BLaER1 (cell line): Measurements from ENCODE around the gene RAB11B.
"Not testable (repeated sequence)": the region's sequence is repeated elsewhere in the genome, so short reads cannot be mapped to it uniquely, and the experiment has no call there.

ENCODE experiments used
- H3K27ac ChIP-seq: shearing (Covaris generic); formaldehyde crosslinking; 2 replicates; pipeline ENCODE4 v1.8.1; 2022
- H3K27me3 ChIP-seq: shearing (Covaris generic); formaldehyde crosslinking; 2 replicates; pipeline ENCODE4 v1.8.1; 2022
- H3K36me3 ChIP-seq: shearing (Covaris generic); formaldehyde crosslinking; 2 replicates; pipeline ENCODE4 v1.8.1; 2022
- H3K4me1 ChIP-seq: shearing (Covaris generic); formaldehyde crosslinking; 2 replicates; pipeline ENCODE4 v1.8.1; 2022
- H3K4me2 ChIP-seq: shearing (Covaris generic); formaldehyde crosslinking; 2 replicates; pipeline ENCODE4 v1.8.1; 2022
- H3K4me3 ChIP-seq: shearing (Covaris generic); formaldehyde crosslinking; 2 replicates; pipeline ENCODE4 v1.8.1; 2022
- H3K9ac ChIP-seq: shearing (Covaris generic); formaldehyde crosslinking; 2 replicates; pipeline ENCODE4 v1.8.1; 2022
- H3K9me3 ChIP-seq: shearing (Covaris generic); formaldehyde crosslinking; 2 replicates; pipeline ENCODE4 v1.8.1; 2022
- H4K20me1 ChIP-seq: shearing (Covaris generic); formaldehyde crosslinking; 2 replicates; pipeline ENCODE4 v1.8.1; 2022
- Cebpa-rat ChIP-seq: shearing (Covaris generic); IDR thresholded peaks from 2 replicates; pipeline ENCODE4 v1.8.1; 2022

Gene RAB11B

DNA sequence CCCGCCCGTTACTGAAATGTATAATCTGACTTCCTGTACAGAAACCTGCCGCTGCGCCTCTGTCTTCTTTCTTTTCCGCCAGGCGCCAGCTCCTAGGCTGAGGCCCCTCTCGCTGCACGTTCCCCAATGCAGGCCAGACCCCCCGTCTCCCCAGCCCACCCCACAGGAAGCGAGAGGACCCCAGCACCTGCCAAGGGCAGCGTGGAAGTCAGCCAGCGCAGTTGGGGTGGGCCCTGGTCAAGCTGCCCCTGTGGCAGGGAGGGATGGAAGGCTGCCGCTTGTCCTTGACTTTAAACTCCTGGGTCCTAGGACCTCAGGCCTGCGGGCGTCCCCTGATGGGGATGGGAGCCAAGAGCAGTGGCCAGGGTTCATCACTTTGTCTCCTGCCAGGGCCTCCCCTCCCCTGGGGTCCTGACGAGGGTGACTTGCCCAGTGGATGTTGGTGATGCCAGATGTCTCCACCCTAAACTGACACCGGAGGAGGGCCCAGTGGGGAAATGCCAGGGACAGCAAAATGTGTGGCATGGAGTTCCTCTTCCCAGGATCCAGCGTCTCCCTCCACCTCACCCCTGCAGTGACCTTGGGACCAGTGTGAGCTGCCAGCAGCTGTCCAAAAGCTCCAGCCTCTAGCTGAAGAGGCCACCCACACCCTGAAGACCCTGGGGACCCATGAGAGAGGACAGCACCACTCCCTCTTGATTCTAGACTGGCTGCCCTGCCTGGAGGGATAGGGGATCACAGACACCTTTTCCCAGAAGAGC is 14.4 kb downstream of the RAB11B start:
- Histone ChIP-seq H3K9me3 (no peaks in the 10 kb centered on the region), H3K4me2 (no peak overlapping the region), H3K4me1 (no peaks in the 10 kb centered on the region), H3K27ac (no peak overlapping the region), H3K36me3 (peaks cover 57% of the 10 kb centered on the region), H4K20me1 (peaks cover 8% of the 10 kb centered on the region), H3K4me3 (no peak overlapping the region), H3K27me3 (no peaks in the 10 kb centered on the region), H3K9ac (no peak overlapping the region)
- no peak for TF ChIP-seq Cebpa-rat

DNA sequence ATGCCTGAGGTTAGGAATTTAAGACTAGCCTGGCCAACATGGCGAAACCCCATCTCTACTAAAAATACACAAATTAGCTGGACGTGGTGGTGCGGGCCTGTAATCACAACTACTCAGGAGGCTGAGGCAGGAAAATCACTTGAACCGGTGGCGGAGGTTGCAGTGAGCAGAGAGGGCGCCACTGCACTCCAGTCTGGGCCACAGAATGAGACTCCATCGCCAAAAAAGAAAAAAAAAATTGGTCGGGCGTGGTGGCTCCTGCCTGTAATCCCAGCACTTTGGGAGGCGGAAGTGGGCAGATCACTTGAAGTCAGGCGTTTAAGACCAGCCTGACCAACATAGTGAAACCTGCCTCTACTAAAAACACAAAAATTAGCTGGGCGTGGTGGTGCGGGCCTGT is 20.6 kb downstream of the RAB11B start:
- H3K27ac ChIP-seq, H3K9me3 ChIP-seq, H3K4me1 ChIP-seq, H3K4me2 ChIP-seq, H3K27me3 ChIP-seq, H4K20me1 ChIP-seq, H3K36me3 ChIP-seq, H3K9ac ChIP-seq, H3K4me3 ChIP-seq: not testable (repeated sequence)

DNA sequence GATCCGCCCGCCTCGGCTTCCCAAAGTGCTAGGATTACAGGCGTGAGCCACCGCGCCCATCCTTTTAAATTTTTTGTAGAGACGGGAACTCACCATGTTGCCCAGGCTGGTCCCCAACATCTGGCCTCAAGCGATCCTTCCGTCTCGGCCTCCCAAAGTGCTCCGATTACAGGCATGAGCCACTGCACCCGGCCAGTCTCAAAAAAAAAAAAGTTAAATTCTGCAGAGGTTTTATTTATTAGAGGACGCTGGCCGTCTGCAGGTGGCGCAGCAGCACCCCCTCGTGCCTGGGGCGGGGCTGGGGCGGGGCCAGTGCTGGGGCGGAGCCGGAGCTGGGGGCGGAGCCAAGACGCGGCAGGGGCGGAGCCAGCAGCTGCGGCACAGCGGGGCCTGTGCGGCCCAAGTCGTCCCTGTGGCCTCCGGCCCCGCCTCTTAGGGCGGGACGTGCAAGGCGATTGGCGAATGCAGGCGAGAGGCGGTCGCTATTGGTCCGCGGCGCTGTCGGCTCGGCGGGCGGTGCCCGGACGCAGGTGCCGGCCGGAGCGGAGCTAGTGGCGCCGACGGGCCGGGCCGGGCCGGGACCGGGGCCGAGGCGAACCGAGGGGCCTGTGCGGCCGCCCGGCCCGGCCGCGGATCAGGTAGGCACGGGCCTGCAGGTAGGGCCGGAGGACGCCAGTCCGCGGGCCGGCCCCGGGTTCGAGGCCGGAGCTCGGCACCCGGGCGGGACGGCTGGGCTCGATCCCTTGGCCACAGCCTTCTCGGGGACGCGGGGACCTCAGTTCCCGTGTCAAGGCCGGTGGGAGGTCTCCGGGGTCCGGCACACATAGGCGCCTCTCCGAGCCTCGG is 22.8 kb downstream of the RAB11B start, which contains the start of gene MARCHF2:
Gene MARCHF2, plus strand, starts transcription at position 523 of the 846 bp plus-strand sequence. CDS start 8,536 bp downstream, outside the sequence.
- Histone ChIP-seq H3K27ac (peak within 1 kb of the TSS; percentile 82), H4K20me1 (no peaks in the 10 kb centered on the region), H3K9ac (peak within 1 kb of the TSS; percentile 86), H3K36me3 (no peaks in the 10 kb centered on the region), H3K4me3 (peak within 1 kb of the TSS; percentile 90), H3K4me2 (peak within 1 kb of the TSS; percentile 100), H3K27me3 (no peaks in the 10 kb centered on the region), H3K9me3 (no peaks in the 10 kb centered on the region), H3K4me1 (peaks cover 7% of the 10 kb centered on the region)
- no peak for TF ChIP-seq Cebpa-rat

DNA sequence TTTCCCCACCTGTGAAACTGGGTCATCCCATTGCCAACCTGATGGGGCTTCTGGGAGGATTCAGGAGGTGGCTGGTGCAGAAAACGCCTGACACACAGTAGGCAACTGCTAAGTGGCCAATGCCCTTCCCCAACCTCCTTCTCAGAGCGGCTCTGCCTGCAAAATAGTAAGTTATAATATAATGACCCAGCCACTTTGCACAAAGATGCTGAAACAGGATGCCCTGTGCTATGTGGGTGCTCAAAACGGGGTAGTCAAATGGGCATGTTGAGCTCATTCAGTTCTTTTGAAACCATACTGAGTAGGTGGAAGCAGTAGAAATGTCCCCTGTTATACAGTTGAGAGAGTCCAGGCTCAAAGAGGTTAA is 23.5 kb downstream of the RAB11B start:
- Histone ChIP-seq H3K27ac (peak overlapping the region; percentile 82), H3K9ac (peak overlapping the region; percentile 86), H3K36me3 (no peaks in the 10 kb centered on the region)

DNA sequence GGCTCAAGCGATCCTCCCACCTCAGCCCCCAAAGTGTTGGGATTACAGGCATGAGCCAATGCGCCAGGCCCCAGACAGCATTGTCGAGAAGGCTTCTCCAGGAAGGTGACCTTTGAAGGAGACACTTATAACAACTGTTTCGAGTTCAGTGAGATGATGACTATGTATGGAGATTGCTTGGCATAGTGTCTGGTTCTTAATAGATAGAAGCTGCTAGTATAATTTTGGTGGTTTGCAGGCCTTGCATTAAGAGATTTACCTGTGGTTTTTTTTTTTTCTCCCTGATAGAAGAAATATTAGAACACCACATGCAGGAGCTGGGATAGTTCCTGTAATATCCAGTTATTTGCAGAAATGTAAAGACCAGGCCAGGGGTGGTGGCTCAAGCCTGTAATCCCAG is 26.6 kb downstream of the RAB11B start:
- peaks cover 7% of the 10 kb centered on the region for H3K4me1 ChIP-seq
- no peak for TF ChIP-seq Cebpa-rat
- H4K20me1 ChIP-seq: no peaks in the 10 kb centered on the region
- H3K27ac ChIP-seq: no peak overlapping the region
- H3K9me3 ChIP-seq: no peaks in the 10 kb centered on the region
- H3K27me3 ChIP-seq: no peaks in the 10 kb centered on the region
- no peak overlapping the region for H3K4me3 ChIP-seq
- H3K36me3 ChIP-seq: peaks cover 2% of the 10 kb centered on the region; the same call in 1 of the 2 replicates
- H3K4me2 ChIP-seq: no peak overlapping the region
- no peak overlapping the region for H3K9ac ChIP-seq

More for the DNA sequence above, 23.5 kb downstream of the RAB11B start:
- Histone ChIP-seq H4K20me1 (no peaks in the 10 kb centered on the region), H3K27me3 (no peaks in the 10 kb centered on the region), H3K9me3 (no peaks in the 10 kb centered on the region), H3K4me3 (peak overlapping the region; percentile 90), H3K4me2 (peak overlapping the region; percentile 100), H3K4me1 (peaks cover 7% of the 10 kb centered on the region)
- TF ChIP-seq Cebpa-rat: no peak

DNA sequence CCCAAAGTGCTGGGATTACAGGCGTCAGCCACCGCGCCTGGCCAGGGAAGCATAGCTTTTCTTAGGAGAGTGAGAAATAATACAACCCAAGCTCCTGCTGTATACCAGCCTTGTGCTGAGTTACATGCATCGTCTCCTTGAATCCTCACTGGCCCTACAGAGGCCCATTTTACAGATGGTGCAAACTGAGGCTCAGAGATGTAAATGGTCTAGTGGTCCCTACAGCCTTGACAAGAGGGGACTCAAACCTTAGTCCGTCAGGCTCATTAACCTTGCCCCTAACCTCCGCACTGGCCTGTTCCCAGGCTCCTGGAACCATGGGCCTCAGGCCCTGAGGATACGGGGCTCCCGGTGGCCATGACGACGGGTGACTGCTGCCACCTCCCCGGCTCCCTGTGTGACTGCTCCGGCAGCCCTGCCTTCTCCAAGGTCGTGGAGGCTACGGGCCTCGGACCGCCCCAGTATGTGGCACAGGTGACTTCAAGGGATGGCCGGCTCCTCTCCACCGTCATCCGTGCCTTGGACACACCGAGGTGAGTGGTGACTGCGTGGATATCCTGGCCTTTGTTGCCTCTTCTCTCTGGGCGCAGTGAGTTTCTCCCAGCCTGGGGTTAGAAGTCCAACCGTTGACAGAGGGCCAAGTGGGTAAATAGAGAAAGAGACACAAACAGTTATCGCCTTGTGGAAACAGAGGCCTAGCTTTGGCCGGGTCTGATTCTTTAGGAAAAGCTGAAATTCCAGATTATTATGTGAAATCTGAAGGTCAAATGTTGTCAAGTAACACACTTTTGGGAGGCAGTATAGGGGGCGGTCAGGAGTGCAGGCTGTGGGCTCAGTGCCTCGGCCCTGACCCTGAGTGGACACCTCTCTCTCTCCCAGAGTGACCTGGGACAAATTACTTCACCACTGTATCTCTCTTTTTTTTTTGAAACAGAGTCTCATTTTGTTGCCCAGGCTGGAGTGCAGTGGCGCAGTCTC is 31.6 kb downstream of the RAB11B start:
- peaks cover 9% of the 10 kb centered on the region for H3K4me1 ChIP-seq
- H3K9ac ChIP-seq: no peak overlapping the region
- H3K27ac ChIP-seq: no peak overlapping the region
- no peaks in the 10 kb centered on the region for H4K20me1 ChIP-seq
- no peak for TF ChIP-seq Cebpa-rat
- peaks cover 6% of the 10 kb centered on the region; the same call in 1 of the 2 replicates for H3K36me3 ChIP-seq
- H3K4me3 ChIP-seq: no peak overlapping the region
- H3K27me3 ChIP-seq: no peaks in the 10 kb centered on the region
- no peaks in the 10 kb centered on the region for H3K9me3 ChIP-seq
- no peak overlapping the region for H3K4me2 ChIP-seq

DNA sequence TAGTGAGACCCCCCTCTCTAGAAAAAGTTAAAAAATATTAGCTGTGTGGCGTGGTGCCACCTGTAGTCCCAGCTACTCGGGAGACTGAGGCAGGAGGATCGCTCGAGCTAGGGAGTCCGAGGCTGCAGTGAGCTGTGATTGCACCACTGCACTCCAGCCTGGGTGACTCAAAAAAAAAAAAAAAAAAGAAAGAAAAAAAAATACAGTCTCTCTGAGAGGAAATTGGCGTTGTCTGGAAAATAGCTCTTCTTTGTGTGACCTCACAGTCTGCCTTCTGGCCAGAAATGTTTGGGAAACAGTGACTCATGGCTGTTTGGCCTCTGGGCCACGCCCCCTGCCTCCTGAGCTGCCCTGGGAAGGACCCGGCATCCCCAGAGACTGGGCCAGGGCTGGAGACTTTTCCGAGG is 33.7 kb downstream of the RAB11B start:
- peak overlapping the region; percentile 23 for H3K4me2 ChIP-seq

DNA sequence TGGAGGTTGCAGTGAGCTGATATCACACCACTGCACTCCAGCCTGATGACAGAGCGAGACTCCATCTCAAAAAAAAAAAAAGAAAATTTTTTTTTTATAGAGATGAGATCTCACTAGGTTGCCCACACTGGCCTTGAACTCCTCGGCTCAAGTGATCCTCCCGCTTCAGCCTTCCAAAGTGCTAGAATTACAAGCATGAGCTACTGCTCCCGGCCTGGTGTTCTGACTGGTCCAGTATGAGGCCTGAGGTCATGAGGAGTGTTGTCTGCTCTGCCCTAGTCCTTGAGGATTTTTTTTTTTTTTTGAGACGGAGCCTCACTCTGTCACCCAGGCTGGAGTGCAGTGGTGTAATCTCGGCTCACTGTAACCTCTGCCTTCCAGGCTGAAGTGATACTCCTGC is 35.2 kb downstream of the RAB11B start:
- not testable (repeated sequence) for H4K20me1 ChIP-seq, H3K4me3 ChIP-seq, H3K36me3 ChIP-seq, H3K27me3 ChIP-seq, H3K4me2 ChIP-seq, H3K27ac ChIP-seq, H3K9ac ChIP-seq, H3K9me3 ChIP-seq, H3K4me1 ChIP-seq

More for the DNA sequence above, 33.7 kb downstream of the RAB11B start:
- no peaks in the 10 kb centered on the region for H3K27me3 ChIP-seq
- H3K4me3 ChIP-seq: no peak overlapping the region
- no peak overlapping the region for H3K27ac ChIP-seq
- peak overlapping the region; percentile 8; the same call in 1 of the 2 replicates for H3K9ac ChIP-seq
- peaks cover 6% of the 10 kb centered on the region; the same call in 1 of the 2 replicates for H3K36me3 ChIP-seq
- peaks cover 9% of the 10 kb centered on the region for H3K4me1 ChIP-seq
- TF ChIP-seq Cebpa-rat: no peak
- no peaks in the 10 kb centered on the region for H3K9me3 ChIP-seq
- H4K20me1 ChIP-seq: no peaks in the 10 kb centered on the region

DNA sequence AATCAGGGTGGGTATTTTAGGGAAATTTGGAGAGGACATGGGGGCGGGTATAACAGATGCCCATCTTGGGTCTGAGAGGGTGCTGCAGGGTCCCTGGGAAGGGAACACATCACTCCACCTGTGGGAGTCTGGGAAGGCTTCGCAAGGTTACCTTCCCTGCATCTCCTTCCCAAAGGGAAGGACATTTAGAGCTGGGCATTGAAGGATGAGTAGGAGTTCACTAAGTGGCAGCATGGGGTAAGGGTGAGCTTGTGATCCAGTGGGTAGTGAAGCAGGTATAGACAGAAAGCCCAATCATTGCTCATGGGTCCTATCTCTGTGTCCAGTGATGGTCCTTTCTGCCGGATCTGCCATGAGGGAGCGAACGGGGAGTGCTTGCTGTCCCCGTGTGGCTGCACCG is 36.1 kb downstream of the RAB11B start:
- TF ChIP-seq Cebpa-rat: no peak
- H3K9me3 ChIP-seq: no peaks in the 10 kb centered on the region
- no peak overlapping the region for H3K27ac ChIP-seq
- peaks cover 10% of the 10 kb centered on the region; the same call in 1 of the 2 replicates for H3K36me3 ChIP-seq
- no peak overlapping the region for H3K4me3 ChIP-seq
- H3K4me1 ChIP-seq: peaks cover 9% of the 10 kb centered on the region
- H3K4me2 ChIP-seq: no peak overlapping the region
- H3K9ac ChIP-seq: no peak overlapping the region
- no peaks in the 10 kb centered on the region for H3K27me3 ChIP-seq
- no peaks in the 10 kb centered on the region for H4K20me1 ChIP-seq
